IPS-15b (cell line): Measurements from ENCODE around the gene FBXL5.
"Not testable (repeated sequence)": the region's sequence is repeated elsewhere in the genome, so short reads cannot be mapped to it uniquely, and the experiment has no call there.

Experiments
- H3K27me3 ChIP-seq: one replicate; pipeline ENCODE4 v1.6.1; 2013; ENCODE audit warnings: low read length; ENCODE audit not compliant: control insufficient read depth, insufficient read depth
- H3K36me3 ChIP-seq: one replicate; pipeline ENCODE4 v1.6.1; 2013; ENCODE audit warnings: low read length; ENCODE audit not compliant: control insufficient read depth, insufficient read depth
- H3K4me1 ChIP-seq: one replicate; pipeline ENCODE4 v1.6.1; 2013; ENCODE audit warnings: mild to moderate bottlenecking, low read length; ENCODE audit not compliant: control insufficient read depth, insufficient read depth
- H3K4me3 ChIP-seq: one replicate; pipeline ENCODE4 v1.5.1; 2013; ENCODE audit warnings: low read depth, low read length
- H3K9ac ChIP-seq: one replicate; pipeline ENCODE4 v1.6.1; 2013; ENCODE audit warnings: low read depth, mild to moderate bottlenecking, low read length
- H3K9me3 ChIP-seq: one replicate; pipeline ENCODE4 v1.6.1; 2013; ENCODE audit warnings: mild to moderate bottlenecking, low read length; ENCODE audit not compliant: control insufficient read depth, insufficient read depth

Gene FBXL5

DNA sequence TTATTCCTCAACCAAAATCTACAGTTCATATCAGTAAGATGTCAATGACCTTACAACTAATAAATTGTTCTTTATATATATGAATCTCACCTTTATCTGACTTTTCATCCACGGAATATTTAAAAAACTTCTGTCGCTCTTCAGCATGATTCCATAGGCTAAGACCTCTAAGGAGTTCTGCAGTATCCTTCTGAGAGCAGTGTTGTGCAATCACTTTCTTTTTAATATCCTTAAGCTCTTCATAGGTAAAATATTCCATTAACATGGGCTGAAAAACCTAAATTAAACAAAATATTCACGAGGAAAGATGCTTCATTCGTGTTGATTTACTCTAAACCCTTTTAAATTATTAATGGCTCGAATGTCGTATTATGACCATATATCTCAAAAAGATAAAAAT is 16.7 kb downstream of the FBXL5 start:
- Histone ChIP-seq H3K9ac (no peak overlapping the region), H3K4me3 (no peak overlapping the region), H3K36me3 (peaks cover 10% of the 10 kb centered on the region), H3K9me3 (no peaks in the 10 kb centered on the region), H3K4me1 (no peaks in the 10 kb centered on the region), H3K27me3 (no peaks in the 10 kb centered on the region)

DNA sequence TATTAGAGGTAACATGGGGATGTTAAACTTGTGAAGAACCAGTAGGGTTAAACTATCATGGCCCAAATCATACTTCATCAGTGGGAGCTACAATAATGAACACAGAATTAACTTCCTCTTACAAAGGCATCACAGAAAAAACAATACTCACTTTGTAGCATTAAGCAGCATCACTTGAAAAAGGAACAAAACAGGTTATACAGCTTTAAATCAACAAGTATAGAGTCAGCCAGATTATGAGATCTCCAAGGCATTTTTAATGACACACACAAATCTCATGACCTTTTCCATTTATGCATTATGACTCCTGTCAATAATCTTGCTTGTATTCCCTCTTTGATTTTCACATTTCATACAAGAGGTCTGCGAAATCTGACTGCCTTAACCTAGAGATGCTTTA is 18.3 kb downstream of the FBXL5 start:
- Histone ChIP-seq H3K27me3 (no peaks in the 10 kb centered on the region), H3K4me1 (no peaks in the 10 kb centered on the region), H3K9me3 (no peaks in the 10 kb centered on the region), H3K4me3 (no peak overlapping the region), H3K36me3 (peaks cover 10% of the 10 kb centered on the region), H3K9ac (no peak overlapping the region)

GRCh38 chr4:15617407-15617806 is 37.8 kb downstream of the FBXL5 start:
- not testable (repeated sequence) for H3K4me3 ChIP-seq, H3K27me3 ChIP-seq, H3K9ac ChIP-seq, H3K4me1 ChIP-seq, H3K36me3 ChIP-seq, H3K9me3 ChIP-seq

GRCh38 chr4:15614891-15615290 is 40.3 kb downstream of the FBXL5 start:
- not testable (repeated sequence) for H3K27me3 ChIP-seq, H3K9me3 ChIP-seq, H3K36me3 ChIP-seq, H3K4me1 ChIP-seq, H3K9ac ChIP-seq, H3K4me3 ChIP-seq

- Histone ChIP-seq H3K9ac (no peak overlapping the region), H3K36me3 (peaks cover 4% of the 10 kb centered on the region), H3K9me3 (no peaks in the 10 kb centered on the region)
Observed at GRCh38 chr4:15612136-15612535, 43.0 kb downstream of the FBXL5 start.

DNA sequence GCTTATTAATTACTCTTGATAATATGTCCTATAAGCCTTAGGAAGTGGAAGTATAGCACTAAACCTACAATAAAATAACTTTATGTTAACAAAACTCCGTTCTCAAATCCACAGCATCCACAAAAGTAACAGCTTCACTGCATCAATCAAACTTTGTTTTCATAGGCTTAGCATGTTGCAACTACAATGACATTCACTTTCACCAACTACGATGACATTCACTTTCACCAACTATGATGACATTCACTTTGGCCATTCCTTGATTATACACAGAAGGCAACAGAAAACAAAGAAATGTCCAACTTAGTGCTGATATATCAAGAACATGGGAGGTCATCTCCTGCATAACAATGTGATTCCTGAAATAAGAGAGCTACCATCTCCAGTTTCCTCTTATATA is 44.3 kb downstream of the FBXL5 start:
- Histone ChIP-seq H3K27me3 (no peaks in the 10 kb centered on the region), H3K4me3 (no peak overlapping the region)

More at GRCh38 chr4:15612136-15612535, 43.0 kb downstream of the FBXL5 start:
- H3K4me3 ChIP-seq: no peak overlapping the region
- H3K4me1 ChIP-seq: peaks cover 10% of the 10 kb centered on the region
- H3K27me3 ChIP-seq: no peaks in the 10 kb centered on the region

DNA sequence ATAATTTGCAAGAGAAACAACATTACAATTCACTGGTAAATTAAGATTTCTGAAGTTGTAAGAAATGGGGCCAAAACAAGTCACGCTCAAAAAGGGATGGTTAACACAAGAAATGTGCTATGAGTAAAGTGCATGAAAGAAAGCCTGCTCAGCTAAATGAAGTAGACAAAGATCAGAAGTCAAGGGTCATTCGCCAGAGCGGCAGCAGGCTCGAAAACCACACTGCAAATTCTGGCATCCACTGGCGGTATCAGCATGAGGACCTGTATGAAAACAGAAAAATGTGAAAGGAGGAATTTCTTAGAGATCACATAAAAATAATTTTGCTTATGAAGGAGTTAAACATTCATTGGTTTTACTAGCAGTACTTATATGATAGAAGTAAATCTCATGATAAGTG is 49.6 kb downstream of the FBXL5 start:
- Histone ChIP-seq H3K9ac (no peak overlapping the region), H3K27me3 (no peaks in the 10 kb centered on the region), H3K9me3 (no peaks in the 10 kb centered on the region), H3K36me3 (no peaks in the 10 kb centered on the region), H3K4me1 (peaks cover 28% of the 10 kb centered on the region), H3K4me3 (no peak overlapping the region)

More for the DNA sequence above, 44.3 kb downstream of the FBXL5 start:
- no peaks in the 10 kb centered on the region for H3K36me3 ChIP-seq
- no peaks in the 10 kb centered on the region for H3K9me3 ChIP-seq
- no peak overlapping the region for H3K9ac ChIP-seq
- peaks cover 19% of the 10 kb centered on the region for H3K4me1 ChIP-seq

GRCh38 chr4:15601862-15602261 is 53.3 kb downstream of the FBXL5 start:
- H3K9me3 ChIP-seq: no peaks in the 10 kb centered on the region
- H3K27me3 ChIP-seq: no peaks in the 10 kb centered on the region
- peaks cover 16% of the 10 kb centered on the region for H3K4me1 ChIP-seq
- H3K4me3 ChIP-seq: no peak overlapping the region
- no peak overlapping the region for H3K9ac ChIP-seq
- H3K36me3 ChIP-seq: no peaks in the 10 kb centered on the region

- no peaks in the 10 kb centered on the region for H3K9me3 ChIP-seq
- no peaks in the 10 kb centered on the region for H3K27me3 ChIP-seq
- H3K9ac ChIP-seq: no peak overlapping the region
- peaks cover 4% of the 10 kb centered on the region for H3K4me1 ChIP-seq
- no peak overlapping the region for H3K4me3 ChIP-seq
- H3K36me3 ChIP-seq: no peaks in the 10 kb centered on the region
Observed at GRCh38 chr4:15600176-15600575, 55.0 kb downstream of the FBXL5 start.

DNA sequence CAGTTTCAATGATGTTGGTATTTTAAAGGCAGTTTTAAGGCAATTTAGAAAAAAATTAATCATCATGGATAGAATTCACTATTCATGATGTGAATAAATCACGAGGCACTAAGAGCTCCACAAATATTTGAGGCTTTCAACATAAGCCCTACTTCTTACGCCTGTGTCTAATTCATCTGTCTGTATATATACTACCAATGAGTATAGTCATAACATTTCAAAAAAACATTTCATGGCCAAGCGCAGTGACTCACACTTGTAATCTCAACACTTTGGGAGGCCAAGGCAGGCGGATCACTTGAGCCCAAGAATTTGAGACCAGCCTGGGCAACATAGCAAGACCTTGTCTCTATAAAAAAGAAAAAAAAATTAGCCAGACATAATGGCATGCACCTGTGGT is 56.5 kb downstream of the FBXL5 start:
- no peak overlapping the region for H3K4me3 ChIP-seq
- no peaks in the 10 kb centered on the region for H3K27me3 ChIP-seq
- H3K9ac ChIP-seq: no peak overlapping the region
- no peaks in the 10 kb centered on the region for H3K9me3 ChIP-seq
- no peaks in the 10 kb centered on the region for H3K36me3 ChIP-seq
- peaks cover 3% of the 10 kb centered on the region for H3K4me1 ChIP-seq

- H3K27me3 ChIP-seq: no peaks in the 10 kb centered on the region
- peaks cover 12% of the 10 kb centered on the region for H3K4me1 ChIP-seq
- H3K9me3 ChIP-seq: no peaks in the 10 kb centered on the region
- H3K9ac ChIP-seq: no peak overlapping the region
- H3K36me3 ChIP-seq: no peaks in the 10 kb centered on the region
- H3K4me3 ChIP-seq: no peak overlapping the region
Observed at GRCh38 chr4:15592799-15593198, 62.4 kb downstream of the FBXL5 start.

DNA sequence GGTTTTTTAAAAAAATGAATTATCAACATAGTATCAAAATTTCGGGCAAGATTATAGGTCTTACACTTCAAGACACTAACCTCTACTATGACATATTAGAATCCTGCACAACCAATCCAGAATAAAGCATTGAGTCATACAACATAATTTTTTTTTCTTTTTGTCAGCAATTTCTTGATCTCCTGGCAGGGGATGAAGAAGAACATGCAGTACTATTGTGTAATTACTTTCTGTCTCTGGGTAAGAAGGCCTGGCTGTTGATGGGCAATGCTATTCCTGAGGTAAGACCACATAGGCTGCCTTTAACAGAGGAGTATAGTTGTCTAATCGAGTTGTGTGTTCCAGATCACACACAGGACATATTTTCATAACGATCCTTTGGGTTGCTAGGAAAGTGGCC is 67.5 kb downstream of the FBXL5 start:
- Histone ChIP-seq H3K9me3 (no peaks in the 10 kb centered on the region), H3K4me1 (peaks cover 9% of the 10 kb centered on the region), H3K4me3 (no peak overlapping the region), H3K27me3 (no peaks in the 10 kb centered on the region), H3K9ac (no peak overlapping the region), H3K36me3 (no peaks in the 10 kb centered on the region)

DNA sequence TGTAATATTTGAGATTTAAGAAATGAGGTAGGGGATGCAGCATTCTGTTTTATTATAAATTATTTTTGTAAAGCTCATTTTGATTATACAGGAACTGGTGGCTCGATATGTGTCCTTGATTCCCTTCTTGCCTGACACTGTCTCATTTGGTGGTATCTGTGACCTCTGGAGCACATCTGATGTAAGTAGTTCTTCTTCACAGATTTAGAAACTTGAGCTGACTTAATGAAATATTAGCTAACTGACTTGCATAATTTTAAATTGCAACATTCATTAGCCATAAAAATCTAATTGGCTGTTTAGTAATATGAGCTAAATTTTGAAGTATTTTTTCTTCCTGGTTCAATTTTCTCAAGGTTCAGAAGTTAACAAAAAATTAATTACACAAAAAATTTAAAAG is 69.1 kb downstream of the FBXL5 start:
- Histone ChIP-seq H3K4me1 (no peaks in the 10 kb centered on the region), H3K4me3 (no peak overlapping the region), H3K27me3 (no peaks in the 10 kb centered on the region), H3K9me3 (no peaks in the 10 kb centered on the region), H3K9ac (no peak overlapping the region), H3K36me3 (no peaks in the 10 kb centered on the region)
